ENCODE measurements around the gene PDE6B. TPM values are rescaled to one million over a fixed set of nuclear protein-coding genes. Genes with fewer than 3 reads are reported as not detected.

The PDE6B gene
- polyA plus RNA-seq, 1 experiment: 0.64 TPM

DNA sequence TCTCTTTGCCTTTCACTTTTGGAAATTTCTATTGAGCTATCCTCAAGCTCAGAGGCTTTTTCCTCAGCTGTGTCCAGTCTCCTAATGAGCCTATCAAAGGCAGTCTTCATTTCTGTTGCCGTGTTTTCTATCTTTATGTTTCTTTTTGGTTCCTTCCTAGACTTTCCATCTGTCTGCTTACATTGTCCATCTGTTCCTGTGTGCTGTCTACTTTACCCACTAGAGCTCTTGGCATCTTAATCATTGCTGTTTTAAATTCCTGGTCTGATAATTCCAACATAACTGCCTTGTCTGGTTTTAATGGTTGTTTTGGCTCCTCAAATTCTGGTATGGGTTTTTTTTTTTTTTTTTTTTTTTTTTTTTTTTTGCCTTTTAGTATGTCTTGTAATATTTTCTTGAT lies 9.3 kb upstream of the PDE6B start:
- no peak for DNase-seq (ENCODE audit: low read depth, low spot score)
- Histone ChIP-seq H3K9me3 (ENCODE audit: control insufficient read depth, insufficient read depth, low read length) (peaks cover 23% of the 10 kb centered on the region), H3K27ac (ENCODE audit: low read depth, low read length) (no peak overlapping the region), H3K27me3 (ENCODE audit: control insufficient read depth, insufficient read depth, low read length) (no peaks in the 10 kb centered on the region), H3K4me3 (ENCODE audit: low read depth, low read length) (no peak overlapping the region)
- POLR2A ChIA-PET: no interaction called here
- TF ChIP-seq, protein P1, sequence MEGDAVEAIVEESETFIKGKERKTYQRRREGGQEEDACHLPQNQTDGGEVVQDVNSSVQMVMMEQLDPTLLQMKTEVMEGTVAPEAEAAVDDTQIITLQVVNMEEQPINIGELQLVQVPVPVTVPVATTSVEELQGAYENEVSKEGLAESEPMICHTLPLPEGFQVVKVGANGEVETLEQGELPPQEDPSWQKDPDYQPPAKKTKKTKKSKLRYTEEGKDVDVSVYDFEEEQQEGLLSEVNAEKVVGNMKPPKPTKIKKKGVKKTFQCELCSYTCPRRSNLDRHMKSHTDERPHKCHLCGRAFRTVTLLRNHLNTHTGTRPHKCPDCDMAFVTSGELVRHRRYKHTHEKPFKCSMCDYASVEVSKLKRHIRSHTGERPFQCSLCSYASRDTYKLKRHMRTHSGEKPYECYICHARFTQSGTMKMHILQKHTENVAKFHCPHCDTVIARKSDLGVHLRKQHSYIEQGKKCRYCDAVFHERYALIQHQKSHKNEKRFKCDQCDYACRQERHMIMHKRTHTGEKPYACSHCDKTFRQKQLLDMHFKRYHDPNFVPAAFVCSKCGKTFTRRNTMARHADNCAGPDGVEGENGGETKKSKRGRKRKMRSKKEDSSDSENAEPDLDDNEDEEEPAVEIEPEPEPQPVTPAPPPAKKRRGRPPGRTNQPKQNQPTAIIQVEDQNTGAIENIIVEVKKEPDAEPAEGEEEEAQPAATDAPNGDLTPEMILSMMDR (IDR thresholded peaks at IDR 0.05; ENCODE audit: low read depth, low read length): no peak
- CTCF ChIA-PET: no interaction called here

- ChIA-PET POLR2A (interaction anchor here (0.6 kb wide), 1 partner anchor 74 kb away, joined by 3 read pairs; no protein-coding TSS in a partner anchor), CTCF (no interaction called here)
- H3K27ac ChIP-seq (ENCODE audit: low read depth, low read length): no peak overlapping the region
- H3K9me3 ChIP-seq (ENCODE audit: control insufficient read depth, insufficient read depth, low read length): peaks cover 28% of the 10 kb centered on the region
- TF ChIP-seq, protein P1 (IDR thresholded peaks at IDR 0.05; ENCODE audit: low read depth, low read length): no peak
- no peak overlapping the region for H3K4me3 ChIP-seq (ENCODE audit: low read depth, low read length)
- no peaks in the 10 kb centered on the region for H3K27me3 ChIP-seq (ENCODE audit: control insufficient read depth, insufficient read depth, low read length)
- DNase-seq (ENCODE audit: low read depth, low spot score): no peak
Measured at GRCh38 chr4:616911-617643, 8.3 kb upstream of the PDE6B start.

DNA sequence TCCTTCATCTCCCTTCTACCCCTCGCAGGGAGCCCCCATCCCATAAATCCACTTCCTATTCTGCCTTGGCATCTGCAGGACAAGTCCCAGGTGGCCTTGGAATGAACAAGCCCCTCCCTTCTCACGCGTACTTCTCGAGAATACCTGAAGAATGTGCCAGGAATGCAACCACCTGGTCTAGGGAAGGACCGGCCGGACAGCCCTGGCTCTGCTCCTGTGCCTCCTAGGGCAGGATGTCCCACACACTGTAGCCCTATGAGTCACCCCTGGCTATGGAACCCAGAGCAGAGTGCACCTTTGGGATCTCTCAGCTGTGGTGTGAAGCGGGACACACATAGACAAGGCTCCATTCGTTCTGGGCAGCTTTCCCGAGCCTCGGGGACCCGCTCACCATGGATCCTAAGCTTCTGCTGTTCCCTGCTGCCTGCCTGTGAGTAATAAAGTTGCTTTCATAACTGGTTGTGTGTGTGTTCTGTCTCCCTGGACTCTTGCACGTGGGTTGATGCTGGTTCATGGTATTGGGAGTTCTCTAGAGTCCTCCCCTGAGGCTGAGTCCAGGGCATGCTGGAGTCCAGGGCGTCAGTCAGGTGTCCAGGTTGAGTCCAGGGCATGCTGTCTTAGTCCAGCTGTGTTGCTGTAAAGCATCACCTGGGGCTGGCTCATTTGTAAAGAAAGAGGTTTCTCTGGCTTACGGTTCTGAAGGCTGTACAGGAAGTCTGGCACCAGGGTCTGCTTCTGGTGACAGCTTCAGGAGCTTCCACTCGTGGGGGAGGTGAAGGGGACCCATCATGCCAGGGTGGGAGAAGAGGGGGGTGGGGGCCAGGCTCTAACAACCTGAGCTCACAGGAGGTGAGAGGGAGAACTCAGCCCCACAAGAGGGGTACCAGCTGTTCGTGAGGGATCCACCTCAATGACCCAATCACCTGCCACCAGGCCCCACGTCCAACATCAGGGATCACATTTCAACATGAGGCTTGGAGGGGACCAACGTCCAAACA lies 7.4 kb upstream of the PDE6B start:
- Histone ChIP-seq H3K27me3 (ENCODE audit: control insufficient read depth, insufficient read depth, low read length) (no peaks in the 10 kb centered on the region), H3K9me3 (ENCODE audit: control insufficient read depth, insufficient read depth, low read length) (peaks cover 24% of the 10 kb centered on the region), H3K4me3 (ENCODE audit: low read depth, low read length) (no peak overlapping the region), H3K27ac (ENCODE audit: low read depth, low read length) (no peak overlapping the region)
- POLR2A ChIA-PET: interaction anchor here (0.6 kb wide), 1 partner anchor 73 kb away, joined by 3 read pairs; no protein-coding TSS in a partner anchor
- TF ChIP-seq, protein P1 (IDR thresholded peaks at IDR 0.05; ENCODE audit: low read depth, low read length): no peak
- no peak for DNase-seq (ENCODE audit: low read depth, low spot score)
- CTCF ChIA-PET: no interaction called here

- CTCF ChIA-PET: no interaction called here
- H3K27ac ChIP-seq (ENCODE audit: low read depth, low read length): no peak overlapping the region
- TF ChIP-seq, protein P1 (IDR thresholded peaks at IDR 0.05; ENCODE audit: low read depth, low read length): no peak
- POLR2A ChIA-PET: no interaction called here
- H3K4me3 ChIP-seq (ENCODE audit: low read depth, low read length): no peak overlapping the region
- no peak for DNase-seq (ENCODE audit: low read depth, low spot score)
- no peaks in the 10 kb centered on the region for H3K27me3 ChIP-seq (ENCODE audit: control insufficient read depth, insufficient read depth, low read length)
- peaks cover 45% of the 10 kb centered on the region for H3K9me3 ChIP-seq (ENCODE audit: control insufficient read depth, insufficient read depth, low read length)
Measured at GRCh38 chr4:620201-620600, 5.2 kb upstream of the PDE6B start.

DNA sequence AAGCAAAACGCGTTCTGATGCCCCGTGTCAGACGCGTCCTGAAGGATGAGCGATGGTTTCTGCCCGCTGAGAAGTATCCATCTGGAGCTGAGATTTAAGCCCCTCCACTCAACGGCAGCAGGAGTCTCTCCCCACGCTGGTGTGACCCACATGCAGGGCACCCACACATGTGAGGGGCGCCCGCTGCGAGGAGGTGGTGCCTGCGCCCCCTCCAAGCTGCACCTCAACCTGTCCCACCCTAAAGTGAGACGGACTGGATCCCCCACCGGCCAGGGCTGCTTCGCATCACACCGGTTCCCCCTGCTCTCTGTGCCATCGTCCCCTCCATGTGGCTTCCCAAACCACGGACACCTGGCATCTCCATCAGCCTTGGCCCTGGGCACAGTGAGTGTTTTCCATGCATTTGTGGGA lies 4.5 kb upstream of the PDE6B start:
- CTCF ChIA-PET: no interaction called here
- Histone ChIP-seq H3K27ac (ENCODE audit: low read depth, low read length) (no peak overlapping the region), H3K27me3 (ENCODE audit: control insufficient read depth, insufficient read depth, low read length) (no peaks in the 10 kb centered on the region), H3K4me3 (ENCODE audit: low read depth, low read length) (no peak overlapping the region), H3K9me3 (ENCODE audit: control insufficient read depth, insufficient read depth, low read length) (peaks cover 51% of the 10 kb centered on the region)
- POLR2A ChIA-PET: no interaction called here
- DNase-seq (ENCODE audit: low read depth, low spot score): no peak
- TF ChIP-seq, protein P1 (IDR thresholded peaks at IDR 0.05; ENCODE audit: low read depth, low read length): no peak

Measured in AG04450 (cell line).